Measurements from ENCODE around the gene CTU2. TPM values are rescaled to one million over a fixed set of nuclear protein-coding genes. Genes with fewer than 3 reads are reported as not detected.

CTU2 gene
- total RNA-seq, 1 experiment from 2014 or later, result 54.9 TPM

DNA sequence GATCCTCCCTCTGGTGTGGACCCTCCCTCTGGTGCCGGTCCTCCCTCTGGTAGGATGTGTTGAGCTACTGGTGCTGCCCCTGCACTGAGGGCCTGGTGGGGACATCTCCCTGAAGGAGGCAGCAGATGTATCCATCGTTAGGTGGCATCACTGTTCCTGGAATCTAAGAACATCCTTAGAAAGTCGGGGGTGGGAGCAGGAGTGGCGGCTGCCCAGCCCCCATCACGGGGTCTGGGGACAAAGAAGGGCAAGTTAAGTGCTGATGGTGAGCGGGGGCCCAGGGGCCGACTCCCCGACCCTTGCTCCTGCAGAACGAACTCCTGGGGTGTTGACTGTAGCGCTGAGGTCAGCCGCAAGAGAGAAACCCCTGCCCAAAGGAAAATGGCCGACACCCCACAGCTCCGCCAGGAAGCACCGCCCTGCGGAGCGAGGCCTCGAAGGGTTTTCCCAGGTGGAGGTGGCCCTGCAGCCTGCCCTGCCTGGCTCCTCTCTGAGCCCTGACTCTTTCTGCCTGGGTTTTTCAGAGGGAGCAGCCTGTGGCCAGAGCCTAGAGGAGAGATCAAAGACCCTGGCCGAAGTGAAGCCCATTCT, 5.5 kb downstream of the CTU2 start:
- TF ChIP-seq, protein P1, sequence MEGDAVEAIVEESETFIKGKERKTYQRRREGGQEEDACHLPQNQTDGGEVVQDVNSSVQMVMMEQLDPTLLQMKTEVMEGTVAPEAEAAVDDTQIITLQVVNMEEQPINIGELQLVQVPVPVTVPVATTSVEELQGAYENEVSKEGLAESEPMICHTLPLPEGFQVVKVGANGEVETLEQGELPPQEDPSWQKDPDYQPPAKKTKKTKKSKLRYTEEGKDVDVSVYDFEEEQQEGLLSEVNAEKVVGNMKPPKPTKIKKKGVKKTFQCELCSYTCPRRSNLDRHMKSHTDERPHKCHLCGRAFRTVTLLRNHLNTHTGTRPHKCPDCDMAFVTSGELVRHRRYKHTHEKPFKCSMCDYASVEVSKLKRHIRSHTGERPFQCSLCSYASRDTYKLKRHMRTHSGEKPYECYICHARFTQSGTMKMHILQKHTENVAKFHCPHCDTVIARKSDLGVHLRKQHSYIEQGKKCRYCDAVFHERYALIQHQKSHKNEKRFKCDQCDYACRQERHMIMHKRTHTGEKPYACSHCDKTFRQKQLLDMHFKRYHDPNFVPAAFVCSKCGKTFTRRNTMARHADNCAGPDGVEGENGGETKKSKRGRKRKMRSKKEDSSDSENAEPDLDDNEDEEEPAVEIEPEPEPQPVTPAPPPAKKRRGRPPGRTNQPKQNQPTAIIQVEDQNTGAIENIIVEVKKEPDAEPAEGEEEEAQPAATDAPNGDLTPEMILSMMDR (IDR thresholded peaks at IDR 0.05; ENCODE audit: insufficient read depth in 1 of 2, low read depth in 1 of 2, low read length in 1 of 2, severe bottlenecking in 1 of 2, unreplicated experiment in 1 of 2), result no peak
- H3K4me3 Mint-ChIP-seq (ENCODE audit: unreplicated experiment), result no peak overlapping the region
- Histone ChIP-seq H3K27me3 (replicated peaks; ENCODE audit: control insufficient read depth, insufficient read depth, low read length) (no peaks in the 10 kb centered on the region), H3K36me3 (ENCODE audit: control insufficient read depth, insufficient read depth, low read length) (no peaks in the 10 kb centered on the region; the same call in 1 of the 2 replicates), H3K9me3 (no peaks in the 10 kb centered on the region), H3K4me1 (no peaks in the 10 kb centered on the region), H3K4me3 (ENCODE audit: low read depth, low read length) (no peak overlapping the region)
- no peak overlapping the region for H3K27ac Mint-ChIP-seq (ENCODE audit: unreplicated experiment)
- intact Hi-C loops (cut with micrococcal nuclease; ENCODE audit: unreplicated experiment), result no loop called here
- peaks cover 7% of the 10 kb centered on the region for H3K4me1 Mint-ChIP-seq (ENCODE audit: low read depth, unreplicated experiment)
- H3K36me3 Mint-ChIP-seq (ENCODE audit: insufficient read depth, unreplicated experiment), result peaks cover 62% of the 10 kb centered on the region
- ChIA-PET CTCF (no interaction called here), POLR2A (no interaction called here)
- DNase-seq, result no peak
- no peaks in the 10 kb centered on the region for H3K27me3 Mint-ChIP-seq (ENCODE audit: insufficient read depth, unreplicated experiment)
- BruUV-seq (replicated peaks), result no TSS peak
- no peaks in the 10 kb centered on the region for H3K9me3 Mint-ChIP-seq (ENCODE audit: unreplicated experiment)

DNA sequence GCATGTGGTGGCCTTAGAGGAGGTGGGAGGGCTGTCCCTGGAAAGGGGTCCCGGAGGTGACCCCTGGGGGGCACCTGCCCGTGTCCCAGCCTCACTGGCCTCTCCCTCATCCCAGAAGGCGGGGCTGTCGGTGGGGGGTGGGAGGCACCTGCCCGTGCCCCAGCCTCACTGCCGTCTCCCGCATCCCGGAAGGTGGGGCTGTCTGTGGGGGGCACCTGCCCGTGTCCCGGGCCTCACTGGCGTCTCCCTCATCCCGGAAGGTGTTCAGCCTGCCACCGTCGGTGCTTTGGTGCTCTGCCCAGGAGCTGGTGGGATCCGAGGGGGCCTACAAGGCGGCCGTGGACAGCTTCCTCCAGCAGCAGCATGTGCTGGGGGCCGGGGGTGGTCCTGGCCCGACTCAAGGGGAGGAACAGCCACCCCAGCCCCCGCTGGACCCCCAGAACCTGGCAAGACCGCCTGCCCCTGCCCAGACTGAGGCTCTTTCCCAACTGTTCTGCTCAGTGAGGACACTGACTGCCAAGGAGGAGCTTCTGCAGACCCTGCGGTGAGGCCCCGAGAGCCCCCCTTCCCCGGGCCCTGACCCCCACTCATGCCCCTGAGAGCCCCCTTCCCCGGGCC, 6.2 kb downstream of the CTU2 start:
- no peaks in the 10 kb centered on the region for H3K9me3 ChIP-seq
- H3K27me3 Mint-ChIP-seq (ENCODE audit: insufficient read depth, unreplicated experiment), result no peaks in the 10 kb centered on the region
- peaks cover 62% of the 10 kb centered on the region for H3K36me3 Mint-ChIP-seq (ENCODE audit: insufficient read depth, unreplicated experiment)
- POLR2A ChIA-PET, result no interaction called here
- no peaks in the 10 kb centered on the region; the same call in 1 of the 2 replicates for H3K36me3 ChIP-seq (ENCODE audit: control insufficient read depth, insufficient read depth, low read length)
- no peak overlapping the region for H3K4me3 Mint-ChIP-seq (ENCODE audit: unreplicated experiment)
- H3K27me3 ChIP-seq (replicated peaks; ENCODE audit: control insufficient read depth, insufficient read depth, low read length), result no peaks in the 10 kb centered on the region
- DNase-seq, result no peak
- no peaks in the 10 kb centered on the region for H3K4me1 ChIP-seq
- H3K27ac Mint-ChIP-seq (ENCODE audit: unreplicated experiment), result no peak overlapping the region
- no TSS peak for BruUV-seq (replicated peaks)
- CTCF ChIA-PET, result no interaction called here
- H3K9me3 Mint-ChIP-seq (ENCODE audit: unreplicated experiment), result no peaks in the 10 kb centered on the region
- no peak overlapping the region for H3K4me3 ChIP-seq (ENCODE audit: low read depth, low read length)
- intact Hi-C loops (cut with micrococcal nuclease; ENCODE audit: unreplicated experiment), result no loop called here
- TF ChIP-seq, protein P1 (IDR thresholded peaks at IDR 0.05; ENCODE audit: insufficient read depth in 1 of 2, low read depth in 1 of 2, low read length in 1 of 2, severe bottlenecking in 1 of 2, unreplicated experiment in 1 of 2), result no peak
- peaks cover 2% of the 10 kb centered on the region for H3K4me1 Mint-ChIP-seq (ENCODE audit: low read depth, unreplicated experiment)

DNA sequence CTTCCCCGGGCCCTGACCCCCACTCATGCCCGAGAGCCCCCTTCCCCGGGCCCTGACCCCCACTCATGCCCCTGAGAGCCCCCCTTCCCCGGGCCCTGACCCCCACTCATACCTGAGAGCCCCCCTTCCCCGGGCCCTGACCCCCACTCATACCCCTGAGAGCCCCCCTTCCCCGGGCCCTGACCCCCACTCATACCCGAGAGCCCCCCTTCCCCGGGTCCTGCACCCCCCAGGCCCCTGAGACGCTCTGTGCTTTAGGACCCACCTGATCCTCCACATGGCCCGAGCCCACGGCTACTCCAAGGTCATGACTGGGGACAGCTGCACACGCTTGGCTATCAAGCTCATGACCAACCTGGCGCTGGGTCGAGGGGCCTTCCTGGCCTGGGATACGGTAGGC, 6.8 kb downstream of the CTU2 start:
- Histone ChIP-seq H3K4me1 (no peaks in the 10 kb centered on the region), H3K9me3 (no peaks in the 10 kb centered on the region), H3K4me3 (ENCODE audit: low read depth, low read length) (no peak overlapping the region), H3K36me3 (ENCODE audit: control insufficient read depth, insufficient read depth, low read length) (no peaks in the 10 kb centered on the region; the same call in 1 of the 2 replicates), H3K27me3 (replicated peaks; ENCODE audit: control insufficient read depth, insufficient read depth, low read length) (no peaks in the 10 kb centered on the region)
- BruUV-seq (replicated peaks), result no TSS peak
- H3K27me3 Mint-ChIP-seq (ENCODE audit: insufficient read depth, unreplicated experiment), result no peaks in the 10 kb centered on the region
- H3K4me1 Mint-ChIP-seq (ENCODE audit: low read depth, unreplicated experiment), result no peaks in the 10 kb centered on the region
- intact Hi-C loops (cut with micrococcal nuclease; ENCODE audit: unreplicated experiment), result no loop called here
- H3K9me3 Mint-ChIP-seq (ENCODE audit: unreplicated experiment), result no peaks in the 10 kb centered on the region
- no peak overlapping the region for H3K27ac Mint-ChIP-seq (ENCODE audit: unreplicated experiment)
- H3K36me3 Mint-ChIP-seq (ENCODE audit: insufficient read depth, unreplicated experiment), result peaks cover 63% of the 10 kb centered on the region
- CTCF ChIA-PET, result no interaction called here
- H3K4me3 Mint-ChIP-seq (ENCODE audit: unreplicated experiment), result no peak overlapping the region
- POLR2A ChIA-PET, result no interaction called here
- TF ChIP-seq, protein P1 (IDR thresholded peaks at IDR 0.05; ENCODE audit: insufficient read depth in 1 of 2, low read depth in 1 of 2, low read length in 1 of 2, severe bottlenecking in 1 of 2, unreplicated experiment in 1 of 2), result no peak
- DNase-seq, result no peak
